ENCODE data around the gene NCF4.

Gene NCF4

GRCh38 chr22:36885474-36885873 lies 24.7 kb downstream of the NCF4 start:
- TF ChIP-seq GLIS3 (CRISPR knock-in tag; IDR thresholded peaks at IDR 0.05), result no peak
- no peak for TF ChIP-seq CSDC2 (CRISPR knock-in tag; IDR thresholded peaks at IDR 0.05)
- no peak for TF ChIP-seq ZC3H10 (CRISPR knock-in tag; IDR thresholded peaks at IDR 0.05)
- TF ChIP-seq, protein P1, sequence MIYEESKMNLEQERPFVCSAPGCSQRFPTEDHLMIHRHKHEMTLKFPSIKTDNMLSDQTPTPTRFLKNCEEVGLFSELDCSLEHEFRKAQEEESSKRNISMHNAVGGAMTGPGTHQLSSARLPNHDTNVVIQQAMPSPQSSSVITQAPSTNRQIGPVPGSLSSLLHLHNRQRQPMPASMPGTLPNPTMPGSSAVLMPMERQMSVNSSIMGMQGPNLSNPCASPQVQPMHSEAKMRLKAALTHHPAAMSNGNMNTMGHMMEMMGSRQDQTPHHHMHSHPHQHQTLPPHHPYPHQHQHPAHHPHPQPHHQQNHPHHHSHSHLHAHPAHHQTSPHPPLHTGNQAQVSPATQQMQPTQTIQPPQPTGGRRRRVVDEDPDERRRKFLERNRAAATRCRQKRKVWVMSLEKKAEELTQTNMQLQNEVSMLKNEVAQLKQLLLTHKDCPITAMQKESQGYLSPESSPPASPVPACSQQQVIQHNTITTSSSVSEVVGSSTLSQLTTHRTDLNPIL (CRISPR knock-in tag; IDR thresholded peaks at IDR 0.05; ENCODE audit: low read depth), result no peak
- TF ChIP-seq ZNF70 (CRISPR knock-in tag; IDR thresholded peaks at IDR 0.05), result no peak
- TF ChIP-seq ESRRG (CRISPR knock-in tag; IDR thresholded peaks at IDR 0.05), result no peak
- no peak for TF ChIP-seq PATZ1 (CRISPR knock-in tag; IDR thresholded peaks at IDR 0.05; ENCODE audit: borderline replicate concordance)
- TF ChIP-seq ZFP3 (CRISPR knock-in tag; IDR thresholded peaks at IDR 0.05), result no peak
- no peak for TF ChIP-seq BACH2 (CRISPR knock-in tag; IDR thresholded peaks at IDR 0.05; ENCODE audit: borderline replicate concordance)
- TF ChIP-seq RARB (CRISPR knock-in tag; IDR thresholded peaks at IDR 0.05), result no peak
- TF ChIP-seq TOX (CRISPR knock-in tag; IDR thresholded peaks at IDR 0.05; ENCODE audit: borderline replicate concordance), result no peak
- no peak for TF ChIP-seq ZNF8 (CRISPR knock-in tag; IDR thresholded peaks at IDR 0.05)
- no peak for TF ChIP-seq CSRNP3 (CRISPR knock-in tag; IDR thresholded peaks at IDR 0.05)
- TF ChIP-seq OSR1 (CRISPR knock-in tag; IDR thresholded peaks at IDR 0.05), result no peak
- TF ChIP-seq POU6F1 (CRISPR knock-in tag; IDR thresholded peaks at IDR 0.05; ENCODE audit: borderline replicate concordance, low read depth), result no peak
- no peak for TF ChIP-seq ZNF565 (CRISPR knock-in tag; conservative IDR thresholded peaks at IDR 0.05; ENCODE audit: low read depth)
- ATAC-seq, result no peak

DNA sequence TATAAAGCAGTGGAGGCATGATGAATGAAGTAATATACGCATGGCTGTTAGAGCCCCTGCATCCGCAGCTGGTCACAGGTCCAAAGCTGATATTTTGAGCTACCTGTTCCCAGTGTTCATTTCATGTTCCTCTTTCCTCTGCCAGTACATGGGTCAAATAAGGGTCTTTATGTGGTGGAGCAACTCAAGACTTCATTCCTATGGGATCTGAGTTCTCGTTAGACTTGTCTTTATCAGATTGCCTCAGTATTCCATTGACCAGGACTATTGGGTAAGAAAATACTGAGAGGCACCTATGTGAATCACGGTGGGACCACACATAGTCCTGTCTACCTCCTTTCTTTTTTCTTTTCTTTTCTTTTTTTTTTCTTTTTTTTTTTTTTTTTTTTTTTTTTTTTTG lies 25.2 kb downstream of the NCF4 start:
- no peak for ATAC-seq
- TF ChIP-seq CSRNP3 (CRISPR knock-in tag; IDR thresholded peaks at IDR 0.05) (no peak), ZNF565 (CRISPR knock-in tag; conservative IDR thresholded peaks at IDR 0.05; ENCODE audit: low read depth) (no peak), ARNTL (CRISPR knock-in tag; IDR thresholded peaks at IDR 0.05; ENCODE audit: borderline replicate concordance, low read depth) (no peak), CSDC2 (CRISPR knock-in tag; IDR thresholded peaks at IDR 0.05) (no peak), GLIS3 (CRISPR knock-in tag; IDR thresholded peaks at IDR 0.05) (no peak), ESRRG (CRISPR knock-in tag; IDR thresholded peaks at IDR 0.05) (no peak), TCF4 (CRISPR knock-in tag; IDR thresholded peaks at IDR 0.05; ENCODE audit: borderline replicate concordance) (no peak), OSR1 (CRISPR knock-in tag; IDR thresholded peaks at IDR 0.05) (no peak), POU6F1 (CRISPR knock-in tag; IDR thresholded peaks at IDR 0.05; ENCODE audit: borderline replicate concordance, low read depth) (no peak), ZFP30 (CRISPR knock-in tag; IDR thresholded peaks at IDR 0.05) (no peak), ISL1 (CRISPR knock-in tag; IDR thresholded peaks at IDR 0.05) (no peak), ZFP3 (CRISPR knock-in tag; IDR thresholded peaks at IDR 0.05) (no peak), TSHZ2 (CRISPR knock-in tag; IDR thresholded peaks at IDR 0.05) (no peak), TOX (CRISPR knock-in tag; IDR thresholded peaks at IDR 0.05; ENCODE audit: borderline replicate concordance) (no peak), ZNF8 (CRISPR knock-in tag; IDR thresholded peaks at IDR 0.05) (no peak), PATZ1 (CRISPR knock-in tag; IDR thresholded peaks at IDR 0.05; ENCODE audit: borderline replicate concordance) (no peak), PPARA (CRISPR knock-in tag; IDR thresholded peaks at IDR 0.05; ENCODE audit: borderline replicate concordance) (no peak), RARB (CRISPR knock-in tag; IDR thresholded peaks at IDR 0.05) (no peak)
- TF ChIP-seq, protein P1 (CRISPR knock-in tag; IDR thresholded peaks at IDR 0.05; ENCODE audit: low read depth), result no peak
